HL-60 (cell line): Measurements from ENCODE around the gene HLCS.

Experiments used
- POLR2AphosphoS5 ChIP-seq: IDR thresholded peaks from 2 replicates; pipeline ENCODE4 v1.6.1; 2012; ENCODE audit warnings: low read depth
- TF ChIP-seq, protein P1 (sequence below): IDR thresholded peaks from one replicate; pipeline ENCODE4 v1.5.1; 2011; ENCODE audit warnings: low read length, control low read depth, inconsistent platforms; ENCODE audit not compliant: insufficient read depth

GRCh38 chr21:36702622-36702968, 263.9 kb downstream of the HLCS start:
- TF ChIP-seq, protein P1, sequence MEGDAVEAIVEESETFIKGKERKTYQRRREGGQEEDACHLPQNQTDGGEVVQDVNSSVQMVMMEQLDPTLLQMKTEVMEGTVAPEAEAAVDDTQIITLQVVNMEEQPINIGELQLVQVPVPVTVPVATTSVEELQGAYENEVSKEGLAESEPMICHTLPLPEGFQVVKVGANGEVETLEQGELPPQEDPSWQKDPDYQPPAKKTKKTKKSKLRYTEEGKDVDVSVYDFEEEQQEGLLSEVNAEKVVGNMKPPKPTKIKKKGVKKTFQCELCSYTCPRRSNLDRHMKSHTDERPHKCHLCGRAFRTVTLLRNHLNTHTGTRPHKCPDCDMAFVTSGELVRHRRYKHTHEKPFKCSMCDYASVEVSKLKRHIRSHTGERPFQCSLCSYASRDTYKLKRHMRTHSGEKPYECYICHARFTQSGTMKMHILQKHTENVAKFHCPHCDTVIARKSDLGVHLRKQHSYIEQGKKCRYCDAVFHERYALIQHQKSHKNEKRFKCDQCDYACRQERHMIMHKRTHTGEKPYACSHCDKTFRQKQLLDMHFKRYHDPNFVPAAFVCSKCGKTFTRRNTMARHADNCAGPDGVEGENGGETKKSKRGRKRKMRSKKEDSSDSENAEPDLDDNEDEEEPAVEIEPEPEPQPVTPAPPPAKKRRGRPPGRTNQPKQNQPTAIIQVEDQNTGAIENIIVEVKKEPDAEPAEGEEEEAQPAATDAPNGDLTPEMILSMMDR = no peak
- no peak for TF ChIP-seq POLR2AphosphoS5
